IgD-negative memory B cell (primary cell): Measurements from ENCODE around the gene CCK. TPM values are rescaled to one million over a fixed set of nuclear protein-coding genes. Genes with fewer than 3 reads are reported as not detected.
"Not testable (repeated sequence)": the region's sequence is repeated elsewhere in the genome, so short reads cannot be mapped to it uniquely, and the experiment has no call there.

Source experiments
- H3K27ac Mint-ChIP-seq, 3 donors: one replicate each; pipeline ENCODE4 v1.8.0; 2020 to 2022; ENCODE audit warnings: mild to moderate bottlenecking in 3 of 3, mixed read lengths in 3 of 3, moderate library complexity in 1 of 3
- H3K27me3 Mint-ChIP-seq: one replicate; pipeline ENCODE4 v1.8.0; 2021; ENCODE audit warnings: mixed read lengths
- H3K36me3 Mint-ChIP-seq: one replicate; pipeline ENCODE4 v1.8.0; 2020; ENCODE audit warnings: mild to moderate bottlenecking, mixed read lengths
- H3K4me1 Mint-ChIP-seq, 3 donors: one replicate each; pipeline ENCODE4 v1.8.0; 2020 to 2022; ENCODE audit warnings: mixed read lengths in 3 of 3, mild to moderate bottlenecking in 1 of 3
- H3K4me3 Mint-ChIP-seq, 4 donors: one replicate each; pipeline ENCODE4 v1.8.0; 2020 to 2022; ENCODE audit warnings: mild to moderate bottlenecking in 4 of 4, mixed read lengths in 4 of 4, moderate library complexity in 3 of 4
- H3K9me3 Mint-ChIP-seq, 3 donors: one replicate each; pipeline ENCODE4 v1.8.0; 2020 to 2021; ENCODE audit warnings: mixed read lengths in 3 of 3, mild to moderate bottlenecking in 1 of 3
- polyA plus RNA-seq: library from polyadenylated mRNA; unstranded; fragments of 300-500 nt; fragmentation: Illumina TruSeq; gene quantifications from one replicate; pipeline ENCODE4 v1.2.3, GENCODE V29; 2021

Gene CCK
- not detected for polyA plus RNA-seq

GRCh38 chr3:42266085-42266484 is at the start of gene CCK:
CCK (minus strand) TSS chr3:42266185; CDS start chr3:42263630, 2,555 bp downstream.
- H3K4me3 Mint-ChIP-seq: peak within 1 kb of the TSS in 1 of 4 donors; percentile 37
- peaks cover 0 to 12% (median 0%) of the 10 kb centered on the region in 3 donors for H3K9me3 Mint-ChIP-seq
- peaks cover 66% of the 10 kb centered on the region for H3K27me3 Mint-ChIP-seq
- no peak within 1 kb of the TSS for H3K27ac Mint-ChIP-seq
- H3K36me3 Mint-ChIP-seq: no peaks in the 10 kb centered on the region
- peaks cover 2 to 8% (median 4%) of the 10 kb centered on the region in 3 donors for H3K4me1 Mint-ChIP-seq

GRCh38 chr3:42314411-42314810 is 48.4 kb upstream of the CCK start:
- H3K27ac Mint-ChIP-seq: no peak overlapping the region
- H3K4me1 Mint-ChIP-seq: no peaks in the 10 kb centered on the region
- H3K27me3 Mint-ChIP-seq: no peaks in the 10 kb centered on the region
- H3K9me3 Mint-ChIP-seq: peaks cover 13 to 44% (median 29%) of the 10 kb centered on the region in 3 donors
- peak overlapping the region in 2 of 4 donors; percentile 5 to 39 for H3K4me3 Mint-ChIP-seq
- peaks cover 3% of the 10 kb centered on the region for H3K36me3 Mint-ChIP-seq

- Mint-ChIP-seq H3K4me1 (peaks cover 2 to 17% (median 17%) of the 10 kb centered on the region in 3 donors), H3K27me3 (no peaks in the 10 kb centered on the region), H3K27ac (no peak overlapping the region), H3K36me3 (no peaks in the 10 kb centered on the region), H3K4me3 (no peak overlapping the region), H3K9me3 (peaks cover 8 to 9% (median 9%) of the 10 kb centered on the region in 3 donors)
Observed at GRCh38 chr3:42308651-42309050, 42.7 kb upstream of the CCK start.

- peaks cover 12 to 31% (median 28%) of the 10 kb centered on the region in 3 donors for H3K4me1 Mint-ChIP-seq
- no peak overlapping the region for H3K27ac Mint-ChIP-seq
- peaks cover 3 to 5% (median 4%) of the 10 kb centered on the region in 3 donors for H3K9me3 Mint-ChIP-seq
- H3K36me3 Mint-ChIP-seq: no peaks in the 10 kb centered on the region
- H3K27me3 Mint-ChIP-seq: no peaks in the 10 kb centered on the region
- peak overlapping the region in 1 of 4 donors; percentile 52 for H3K4me3 Mint-ChIP-seq
Observed at GRCh38 chr3:42306499-42306898, 40.5 kb upstream of the CCK start.

- peak overlapping the region in 3 of 4 donors; percentile 55 to 87 (median 63) for H3K4me3 Mint-ChIP-seq
- H3K27ac Mint-ChIP-seq: peak overlapping the region; percentile 3 to 90 (median 88)
- H3K4me1 Mint-ChIP-seq: peaks cover 12 to 33% (median 28%) of the 10 kb centered on the region in 3 donors
Observed at GRCh38 chr3:42302924-42303634, 37.1 kb upstream of the CCK start.

GRCh38 chr3:42301446-42302175 is 35.6 kb upstream of the CCK start:
- H3K4me1 Mint-ChIP-seq: peaks cover 12 to 33% (median 28%) of the 10 kb centered on the region in 3 donors
- peaks cover 2% of the 10 kb centered on the region for H3K36me3 Mint-ChIP-seq
- H3K9me3 Mint-ChIP-seq: peaks cover 0 to 5% (median 2%) of the 10 kb centered on the region in 3 donors
- no peak overlapping the region for H3K4me3 Mint-ChIP-seq
- no peak overlapping the region for H3K27ac Mint-ChIP-seq
- no peaks in the 10 kb centered on the region for H3K27me3 Mint-ChIP-seq

More at GRCh38 chr3:42302924-42303634, 37.1 kb upstream of the CCK start:
- Mint-ChIP-seq H3K36me3 (no peaks in the 10 kb centered on the region), H3K9me3 (peaks cover 0 to 5% (median 2%) of the 10 kb centered on the region in 3 donors), H3K27me3 (no peaks in the 10 kb centered on the region)

- peak overlapping the region in 1 of 4 donors; percentile 58 for H3K4me3 Mint-ChIP-seq
- H3K27me3 Mint-ChIP-seq: no peaks in the 10 kb centered on the region
- H3K27ac Mint-ChIP-seq: no peak overlapping the region
- H3K36me3 Mint-ChIP-seq: peaks cover 2% of the 10 kb centered on the region
- H3K4me1 Mint-ChIP-seq: peaks cover 12 to 29% (median 22%) of the 10 kb centered on the region in 3 donors
- H3K9me3 Mint-ChIP-seq: peaks cover 0 to 5% (median 2%) of the 10 kb centered on the region in 3 donors
Observed at GRCh38 chr3:42300778-42301177, 34.8 kb upstream of the CCK start.

GRCh38 chr3:42300013-42300412 is 34.0 kb upstream of the CCK start:
- Mint-ChIP-seq H3K27ac (no peak overlapping the region), H3K36me3 (peaks cover 6% of the 10 kb centered on the region)

GRCh38 chr3:42298259-42298658 is 32.3 kb upstream of the CCK start:
- Mint-ChIP-seq H3K4me1 (peaks cover 7 to 13% (median 8%) of the 10 kb centered on the region in 3 donors), H3K9me3 (peaks cover 4 to 5% (median 5%) of the 10 kb centered on the region in 3 donors), H3K27ac (peak overlapping the region in 1 of 3 donors; percentile 11), H3K4me3 (no peak overlapping the region), H3K36me3 (peaks cover 9% of the 10 kb centered on the region), H3K27me3 (no peaks in the 10 kb centered on the region)

More at GRCh38 chr3:42300013-42300412, 34.0 kb upstream of the CCK start:
- H3K27me3 Mint-ChIP-seq: no peaks in the 10 kb centered on the region
- peaks cover 10 to 28% (median 20%) of the 10 kb centered on the region in 3 donors for H3K4me1 Mint-ChIP-seq
- peaks cover 0 to 5% (median 2%) of the 10 kb centered on the region in 3 donors for H3K9me3 Mint-ChIP-seq
- no peak overlapping the region for H3K4me3 Mint-ChIP-seq

GRCh38 chr3:42292009-42292408 is 26.0 kb upstream of the CCK start:
- Mint-ChIP-seq H3K9me3 (peaks cover 0 to 5% (median 2%) of the 10 kb centered on the region in 3 donors), H3K27me3 (no peaks in the 10 kb centered on the region), H3K4me1 (peaks cover 0 to 6% (median 5%) of the 10 kb centered on the region in 3 donors), H3K36me3 (peaks cover 9% of the 10 kb centered on the region), H3K27ac (no peak overlapping the region), H3K4me3 (no peak overlapping the region)

GRCh38 chr3:42290966-42291714 is 25.2 kb upstream of the CCK start:
- Mint-ChIP-seq H3K4me1 (peaks cover 0 to 6% (median 5%) of the 10 kb centered on the region in 3 donors), H3K36me3 (peaks cover 9% of the 10 kb centered on the region), H3K27ac (no peak overlapping the region), H3K9me3 (peaks cover 0 to 5% (median 2%) of the 10 kb centered on the region in 3 donors), H3K4me3 (no peak overlapping the region), H3K27me3 (no peaks in the 10 kb centered on the region)

GRCh38 chr3:42289026-42289425 is 23.0 kb upstream of the CCK start:
- Mint-ChIP-seq H3K4me3 (no peak overlapping the region), H3K36me3 (peaks cover 2% of the 10 kb centered on the region), H3K4me1 (peaks cover 0 to 6% (median 5%) of the 10 kb centered on the region in 3 donors), H3K9me3 (peaks cover 0 to 3% (median 2%) of the 10 kb centered on the region in 3 donors), H3K27ac (no peak overlapping the region), H3K27me3 (no peaks in the 10 kb centered on the region)

- Mint-ChIP-seq H3K4me3 (no peak overlapping the region), H3K4me1 (peaks cover 0 to 6% (median 5%) of the 10 kb centered on the region in 3 donors), H3K27ac (no peak overlapping the region), H3K27me3 (no peaks in the 10 kb centered on the region), H3K36me3 (peaks cover 2% of the 10 kb centered on the region), H3K9me3 (peaks cover 0 to 1% (median 0%) of the 10 kb centered on the region in 3 donors)
Observed at GRCh38 chr3:42288385-42288784, 22.4 kb upstream of the CCK start.

GRCh38 chr3:42287423-42287822 is 21.4 kb upstream of the CCK start:
- H3K27me3 Mint-ChIP-seq, H3K36me3 Mint-ChIP-seq, H3K4me1 Mint-ChIP-seq, H3K9me3 Mint-ChIP-seq, H3K4me3 Mint-ChIP-seq, H3K27ac Mint-ChIP-seq: not testable (repeated sequence)
